Fibroblast of upper back skin (primary cell): ENCODE results near the gene XRCC6.

ENCODE experiments used
- DNase-seq: peaks from one replicate; pipeline ENCODE4 v3.0.0-alpha.2; 2013

XRCC6 gene

GRCh38 chr22:41688365-41689211, 67.5 kb downstream of the XRCC6 start, which contains the start of gene SNU13:
Gene SNU13, minus strand, starts transcription at chr22:41688867. Its CDS starts 71 bp downstream, at chr22:41688796.
- peak; percentile 91 for DNase-seq

DNA sequence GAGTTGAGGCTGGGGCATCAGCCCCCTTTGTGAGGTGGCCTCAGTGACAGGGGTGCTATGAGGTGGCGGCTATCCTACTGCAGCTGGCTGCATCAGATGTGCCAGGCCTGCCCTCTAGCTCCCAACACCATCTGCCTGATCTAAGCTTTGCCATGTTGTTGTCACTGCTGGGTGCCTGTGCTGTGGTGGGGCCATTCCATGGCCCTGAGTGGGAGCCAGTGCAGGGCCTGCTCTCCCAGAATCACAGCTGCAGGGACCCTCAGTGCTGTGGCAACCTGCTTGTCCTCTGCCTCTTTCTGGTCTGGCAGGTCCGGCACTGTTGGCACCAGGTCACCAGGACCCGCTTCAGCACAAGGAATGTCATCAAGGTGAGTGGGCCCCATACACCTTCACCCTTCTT, 69.4 kb downstream of the XRCC6 start:
- no peak for DNase-seq

GRCh38 chr22:41695211-41695610, 74.1 kb downstream of the XRCC6 start:
- no peak for DNase-seq

GRCh38 chr22:41696703-41697102, 75.6 kb downstream of the XRCC6 start:
- DNase-seq = no peak

GRCh38 chr22:41697126-41697775, 76.2 kb downstream of the XRCC6 start:
- DNase-seq = peak; percentile 88

DNA sequence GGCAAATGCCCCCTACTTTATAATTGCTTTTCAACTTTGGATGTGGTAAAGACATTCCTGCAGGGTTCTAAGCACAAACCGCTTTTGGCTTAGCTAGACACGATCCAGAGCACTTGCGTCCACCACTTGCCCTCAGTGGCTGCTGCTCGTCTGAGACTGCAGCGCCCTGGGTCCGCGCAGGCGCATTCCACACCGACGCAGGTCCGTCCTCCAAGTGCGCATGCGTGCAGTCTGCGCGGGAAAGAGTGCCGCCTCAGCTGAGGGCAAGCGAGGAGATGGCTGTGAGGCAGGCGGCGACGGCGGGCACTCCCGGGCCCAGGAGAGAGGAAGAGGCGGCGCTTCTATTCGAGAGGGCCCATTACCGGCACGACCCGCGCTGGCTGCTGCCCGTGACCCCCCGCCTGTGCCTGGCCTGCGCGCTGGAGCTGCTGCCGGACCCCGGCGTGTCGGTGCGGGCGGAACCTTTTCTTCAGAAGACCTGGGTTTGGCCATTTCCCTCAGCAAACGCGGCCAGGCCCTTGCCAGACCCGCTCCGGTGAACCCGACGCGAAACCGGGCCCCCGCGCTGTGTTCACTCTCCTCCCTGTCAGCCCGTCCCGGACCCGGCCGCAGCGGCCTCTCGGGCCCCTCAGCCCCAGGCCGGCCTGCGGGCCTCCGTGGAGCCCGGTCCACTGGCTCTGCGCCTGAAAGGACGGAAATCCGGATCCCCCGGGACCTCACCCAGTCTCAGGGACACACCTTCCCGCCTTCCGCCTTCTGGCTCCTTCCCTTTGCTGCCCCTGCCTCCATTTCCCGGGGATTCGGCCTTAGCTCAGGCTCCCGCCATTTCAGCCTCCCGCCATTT, 78.4 kb downstream of the XRCC6 start, which contains the start of gene MEI1:
Gene MEI1, plus strand, starts transcription at position 240 of the 844 bp plus-strand sequence. Its CDS starts 36 bp downstream, at position 276.
- DNase-seq = peak; percentile 78

DNA sequence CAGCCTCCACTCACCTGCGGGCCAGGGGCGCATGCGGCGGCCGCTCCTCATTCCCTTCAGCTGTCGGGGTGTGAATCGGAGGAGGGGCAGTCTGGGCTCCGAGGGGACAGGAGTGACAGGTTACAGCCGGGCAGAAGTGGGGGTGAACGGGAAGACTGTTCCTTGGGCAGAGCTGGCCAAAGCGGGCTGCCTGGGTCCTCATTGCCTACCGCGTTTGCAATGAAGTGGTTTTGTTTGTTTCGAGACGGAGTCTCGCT, 78.9 kb downstream of the XRCC6 start:
- DNase-seq = no peak

GRCh38 chr22:41702763-41703162, 81.7 kb downstream of the XRCC6 start:
- DNase-seq = no peak

DNA sequence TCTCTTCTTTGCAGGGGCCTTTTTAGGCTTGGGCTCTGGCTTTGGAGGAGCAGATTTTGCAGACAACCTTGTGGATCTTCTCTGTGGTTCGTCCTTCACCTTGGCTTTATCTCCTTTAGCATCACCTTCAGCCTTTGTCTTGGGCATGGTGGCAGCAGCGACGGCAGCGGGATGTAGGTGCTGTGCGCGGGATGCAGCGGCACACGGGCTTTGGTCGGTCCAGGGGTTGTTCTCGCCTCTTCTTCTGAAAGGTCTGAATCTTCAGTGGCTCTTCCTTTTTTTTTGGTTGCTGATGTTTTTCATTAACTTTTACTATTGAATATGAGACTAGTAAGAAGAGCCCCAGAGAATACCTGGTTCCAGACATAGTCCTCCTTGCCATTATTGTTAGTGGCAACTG, 88.2 kb downstream of the XRCC6 start:
- no peak for DNase-seq

DNA sequence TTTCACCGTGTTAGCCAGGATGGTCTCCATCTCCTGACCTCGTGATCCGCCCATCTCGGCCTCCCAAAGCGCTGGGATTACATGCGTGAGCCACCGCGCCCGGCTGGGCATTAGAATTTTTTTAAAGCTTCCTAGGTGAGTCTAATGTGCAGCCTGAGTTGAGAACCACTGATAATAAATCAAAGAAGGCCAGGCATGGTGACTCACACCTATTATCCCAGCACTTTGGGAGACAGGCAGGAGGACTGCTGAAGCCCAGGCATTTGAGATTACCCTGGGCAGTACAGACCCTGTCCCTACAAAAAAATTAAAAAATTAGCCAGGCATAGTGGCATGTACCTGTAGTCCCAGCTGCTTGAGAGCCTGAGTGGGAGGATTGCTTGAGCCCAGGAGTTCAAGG, 91.9 kb downstream of the XRCC6 start:
- no peak for DNase-seq
